Endothelial cell of umbilical vein (primary cell): Measurements from ENCODE around the gene SNRPA. TPM values are rescaled to one million over a fixed set of nuclear protein-coding genes. Genes with fewer than 3 reads are reported as not detected.

Source experiments
- BruUV-seq: library from RNA; stranded (reverse); fragments of 400-500 nt; replicated peaks from 2 replicates; lab custom pipeline; 2021; lab: Mats Ljungman, UMichigan
- CTCF ChIA-PET: fragments of 300-600, 350-600 bp; sonication (Branson Sonifier 250); formaldehyde crosslinking; loops from one replicate; lab custom pipeline; 2021; ENCODE audit warnings: antibody characterized with exemption, inconsistent platforms; lab: Charles Lee
- POLR2A ChIA-PET: fragments of 300-600, 350-600 bp; sonication (Branson Sonifier 250); formaldehyde crosslinking; loops from one replicate; lab custom pipeline; 2021; ENCODE audit warnings: antibody characterized with exemption, inconsistent platforms; lab: Charles Lee
- DNase-seq: peaks from one replicate; pipeline ENCODE4 v3.0.0-alpha.2; 2011; ENCODE audit warnings: low read depth, low spot score
- FAIRE-seq: peaks from 2 replicates; lab custom pipeline; 2011; peaks lifted over from hg19 to GRCh38; lab: Jason Lieb, UNC
- H2AFZ ChIP-seq: 2 replicates; pipeline ENCODE4 v1.6.0; 2012; ENCODE audit warnings: low read depth, low read length, control low read depth, inconsistent platforms
- H3K27ac ChIP-seq: 2 replicates; pipeline ENCODE4 v1.5.1; 2011; ENCODE audit warnings: low read depth, mild to moderate bottlenecking, control low read depth, low read length, moderate library complexity; ENCODE audit not compliant: insufficient read depth
- H3K27me3 ChIP-seq, 2 experiments: 2 replicates each; pipeline versions ENCODE4 v1.6.0 to v1.6.1; 2011; ENCODE audit warnings: low read length in 2 of 2, mixed read lengths in 1 of 2; ENCODE audit not compliant: control insufficient read depth in 2 of 2, insufficient read depth in 2 of 2
- H3K36me3 ChIP-seq, 2 experiments: 2 replicates in 1 of 2; 3 replicates in 1 of 2; pipeline ENCODE4 v1.5.1; 2011; ENCODE audit warnings: low read length in 2 of 2, mild to moderate bottlenecking in 1 of 2, moderate library complexity in 1 of 2; ENCODE audit not compliant: control insufficient read depth in 2 of 2, insufficient read depth in 2 of 2; ENCODE audit errors: extremely low read depth in 1 of 2
- H3K4me1 ChIP-seq: 3 replicates; pipeline ENCODE4 v1.5.1; 2011; ENCODE audit warnings: mild to moderate bottlenecking, low read length; ENCODE audit not compliant: control insufficient read depth, insufficient read depth; ENCODE audit errors: extremely low read depth
- H3K4me2 ChIP-seq: 2 replicates; pipeline ENCODE4 v1.6.1; 2011; ENCODE audit warnings: low read length, control low read depth, mixed read lengths; ENCODE audit not compliant: insufficient read depth
- H3K4me3 ChIP-seq, 3 experiments: fragments of 200-600 bp in 1 of 3; sonication (generic), shearing (Covaris generic) in 1 of 3; replicated peaks in 1 of 3; 2 replicates each; pipeline ENCODE4 v1.5.1; 2011 to 2016; ENCODE audit warnings: control low read depth in 3 of 3, low read length in 3 of 3, mild to moderate bottlenecking in 2 of 3, inconsistent platforms in 1 of 3, low read depth in 1 of 3, moderate library complexity in 1 of 3; ENCODE audit not compliant: insufficient read depth in 1 of 3
- H3K79me2 ChIP-seq: 2 replicates; pipeline ENCODE4 v1.6.0; 2012; ENCODE audit warnings: low read length, inconsistent platforms; ENCODE audit not compliant: control insufficient read depth, insufficient read depth
- H3K9ac ChIP-seq: replicated peaks from 2 replicates; pipeline ENCODE3; 2011; ENCODE audit warnings: low read length, control low read depth; ENCODE audit not compliant: insufficient read depth; ENCODE audit errors: extremely low read depth
- H3K9me1 ChIP-seq: replicated peaks from 3 replicates; pipeline ENCODE4 v1.6.0; 2011; ENCODE audit warnings: mild to moderate bottlenecking, low read length; ENCODE audit not compliant: control insufficient read depth, insufficient read depth; ENCODE audit errors: extremely low read depth
- H3K9me3 ChIP-seq: replicated peaks from 2 replicates; pipeline ENCODE4 v1.5.1; 2012; ENCODE audit warnings: low read length, inconsistent platforms; ENCODE audit not compliant: control insufficient read depth, insufficient read depth
- H4K20me1 ChIP-seq: replicated peaks from 2 replicates; pipeline ENCODE3; 2011; ENCODE audit warnings: mild to moderate bottlenecking, low read length; ENCODE audit not compliant: control insufficient read depth, insufficient read depth; ENCODE audit errors: extremely low read depth
- CTCF ChIP-seq, 2 donors: IDR thresholded peaks; 1 replicate in 1 of 2; 2 replicates in 1 of 2; pipeline ENCODE4 v1.5.1; 2011; ENCODE audit warnings: low read length in 2 of 2, mild to moderate bottlenecking in 2 of 2, moderate library complexity in 2 of 2, control low read depth in 1 of 2, inconsistent platforms in 1 of 2, low read depth in 1 of 2; ENCODE audit not compliant: insufficient read depth in 1 of 2; ENCODE audit errors: extremely low read depth in 1 of 2
- EZH2 ChIP-seq: IDR thresholded peaks from 2 replicates; pipeline ENCODE4 v1.6.1; 2012; ENCODE audit warnings: borderline replicate concordance, low read depth, mild to moderate bottlenecking, moderate library complexity, low read length, inconsistent platforms; ENCODE audit not compliant: severe bottlenecking
- FOS ChIP-seq: IDR thresholded peaks from 2 replicates; pipeline ENCODE4 v1.6.1; 2011; ENCODE audit warnings: mild to moderate bottlenecking, low read length, moderate library complexity, borderline replicate concordance; ENCODE audit not compliant: insufficient read depth
- GATA2 ChIP-seq: IDR thresholded peaks from 2 replicates; pipeline ENCODE4 v1.7.0; 2011; ENCODE audit warnings: low read depth, mild to moderate bottlenecking, moderate library complexity, mixed read lengths, low read length; ENCODE audit not compliant: insufficient read length, insufficient read depth
- JUN ChIP-seq: IDR thresholded peaks from 2 replicates; pipeline ENCODE4 v1.6.1; 2011; ENCODE audit warnings: borderline replicate concordance, low read depth; ENCODE audit not compliant: insufficient read length, insufficient read depth
- MYC ChIP-seq: IDR thresholded peaks from one replicate; pipeline ENCODE4 v1.6.1; 2011; ENCODE audit warnings: mild to moderate bottlenecking, low read depth, low read length
- POLR2A ChIP-seq: IDR thresholded peaks from 2 replicates; pipeline ENCODE4 v1.6.1; 2012; ENCODE audit warnings: low read depth, mild to moderate bottlenecking, control low read depth, low read length
- POLR2AphosphoS5 ChIP-seq: IDR thresholded peaks from 2 replicates; pipeline ENCODE4 v1.6.1; 2012; ENCODE audit warnings: low read depth, mild to moderate bottlenecking, control low read depth, low read length, moderate library complexity; ENCODE audit not compliant: insufficient read depth
- dilution Hi-C: fragments of 300-500 bp; cut with MboI; formaldehyde crosslinking; loops from one replicate; pipeline ENCODE4 v1.15.0; 2019; ENCODE audit warnings: low sequenced_read_pairs; ENCODE audit not compliant: extremely low pct_ligation_motif_present
- intact Hi-C: fragments of 100-400 bp; cut with micrococcal nuclease; formaldehyde crosslinking; loops from one replicate; pipeline ENCODE4 v1.10.0; 2022
- polyA plus RNA-seq, 4 experiments: library from polyadenylated mRNA; depleted of rRNA in 3 of 4; stranded (reverse) in 3 of 4; unstranded in 1 of 4; fragments of >200 nt; gene quantifications; 2 replicates each; pipeline versions ENCODE4 v1.2.1 to v1.2.3, GENCODE V29; 2011 to 2012; ENCODE audit warnings: missing spikeins in 1 of 4
- total RNA-seq: library from RNA; stranded (reverse); gene quantifications from 2 replicates; pipeline ENCODE4 v1.2.3, GENCODE V29; 2021
- TF ChIP-seq, protein P1 (sequence below): IDR thresholded peaks from 2 replicates; pipeline ENCODE4 v1.6.1; 2011; ENCODE audit not compliant: insufficient read depth, insufficient read length

SNRPA gene
- total and polyA plus RNA-seq, 2 donors (not counting 3 experiments of a cell fraction or from before 2014, with no cell fraction given), result 84.6 to 131 TPM

DNA sequence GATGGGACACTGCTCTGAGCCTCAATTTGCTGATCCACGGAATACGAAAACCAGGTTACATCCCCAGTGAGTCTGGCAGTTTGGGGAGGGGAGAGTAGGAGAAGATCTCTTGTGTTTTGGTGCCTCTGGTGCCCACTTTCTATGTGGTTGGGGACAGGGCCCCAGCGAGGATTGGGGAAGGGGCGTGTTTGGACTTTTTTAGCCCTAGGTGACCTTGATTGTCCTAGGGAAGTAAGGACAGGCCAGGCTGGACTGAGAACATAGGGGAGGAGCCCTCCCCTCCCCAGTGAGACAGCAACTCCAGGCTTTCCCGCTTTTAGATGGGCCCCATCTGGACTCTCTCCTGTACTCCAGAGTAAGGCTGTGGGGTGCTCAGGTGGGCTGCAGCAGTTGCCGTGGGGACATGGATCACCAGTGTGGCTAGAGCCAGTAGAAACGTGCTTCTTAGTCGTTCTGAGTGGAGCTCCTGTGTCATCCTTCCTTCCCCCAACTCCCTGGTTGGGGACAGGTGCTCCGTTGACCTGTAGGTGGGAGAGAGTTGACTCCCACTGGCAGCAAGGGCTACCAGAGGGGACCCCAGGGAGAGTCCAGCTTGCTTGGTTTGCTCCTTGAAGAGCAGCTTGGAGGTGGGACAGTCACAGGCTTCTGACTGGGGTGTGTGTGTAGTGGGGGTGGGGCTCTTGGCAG, 52.3 kb downstream of the SNRPA start:
- BruUV-seq, result no TSS peak
- Histone ChIP-seq H3K9me3 (no peaks in the 10 kb centered on the region), H3K9ac (peak overlapping the region; percentile 6), H3K27ac (peak overlapping the region; percentile 5), H3K27me3 (no peaks in the 10 kb centered on the region), H2AFZ (no peak overlapping the region), H4K20me1 (no peaks in the 10 kb centered on the region), H3K4me1 (peaks cover 74% of the 10 kb centered on the region), H3K4me2 (peak overlapping the region; percentile 81), H3K9me1 (no peaks in the 10 kb centered on the region), H3K36me3 (peaks cover under 1 to 35% of the 10 kb centered on the region in 2 experiments), H3K4me3 (no peak overlapping the region), H3K79me2 (peaks cover 83% of the 10 kb centered on the region)
- no peak for TF ChIP-seq GATA2
- TF ChIP-seq MYC, result no peak
- no peak for TF ChIP-seq FOS
- TF ChIP-seq CTCF (IDR thresholded peaks at IDR 0.05; ENCODE audit: extremely low read depth in 1 of 2, insufficient read depth in 1 of 2, low read depth in 1 of 2, low read length in 2 of 2), result no peak
- TF ChIP-seq JUN, result no peak
- no peak for TF ChIP-seq POLR2AphosphoS5
- TF ChIP-seq, protein P1, sequence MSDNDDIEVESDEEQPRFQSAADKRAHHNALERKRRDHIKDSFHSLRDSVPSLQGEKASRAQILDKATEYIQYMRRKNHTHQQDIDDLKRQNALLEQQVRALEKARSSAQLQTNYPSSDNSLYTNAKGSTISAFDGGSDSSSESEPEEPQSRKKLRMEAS, result no peak
- no peak for TF ChIP-seq EZH2
- no peak for TF ChIP-seq POLR2A
- DNase-seq, result no peak
- FAIRE-seq, result no peak
- POLR2A ChIA-PET, result no interaction called here
- intact Hi-C loops, result loop anchor here (10.0 kb wide), 1 partner anchor 359 kb away; the partner anchor contains the start of gene SERTAD3
- dilution Hi-C loops, result no loop called here
- CTCF ChIA-PET, result interaction anchor here (0.9 to 1.9 kb wide), 3 partner anchors 25 to 140 kb away, joined by 3 to 7 read pairs (median 4); partner anchors contain the start of gene RAB4B
